GM19025 (cell line): ENCODE data around the gene FER.
"Not testable (repeated sequence)": the region's sequence is repeated elsewhere in the genome, so short reads cannot be mapped to it uniquely, and the experiment has no call there.

Source experiments
- ATAC-seq: cut with Tn5 transposase; IDR thresholded peaks from one replicate; pipeline ENCODE4 v1.9.1; 2021; ENCODE audit warnings: mild to moderate bottlenecking, low read depth, moderate library complexity; ENCODE audit not compliant: unreplicated experiment

The FER gene

GRCh38 chr5:109164001-109164400 lies 416.3 kb downstream of the FER start:
- ATAC-seq, result no peak

- no peak for ATAC-seq
Observed at GRCh38 chr5:109167586-109167985, 419.9 kb downstream of the FER start.

DNA sequence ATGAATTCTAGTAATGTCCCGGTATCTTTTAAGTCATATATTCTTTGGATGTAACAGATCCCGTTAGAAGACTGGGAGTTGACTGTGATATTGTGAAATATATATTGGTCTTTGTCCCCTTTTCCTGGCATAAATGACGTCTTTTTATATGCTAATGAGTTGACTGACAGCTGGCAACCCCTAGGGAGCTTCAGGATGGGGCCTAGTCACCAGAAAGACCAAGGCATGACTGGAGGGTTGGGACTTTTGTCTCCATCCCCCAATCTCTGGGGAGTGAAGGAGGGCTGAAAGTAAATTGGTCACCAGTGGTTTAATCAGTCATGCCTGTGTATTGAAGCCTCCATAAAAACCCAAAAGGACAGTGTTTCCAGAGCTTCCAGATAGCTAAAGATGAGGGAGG lies 420.5 kb downstream of the FER start:
- ATAC-seq, result no peak

GRCh38 chr5:109170629-109171350 lies 423.1 kb downstream of the FER start:
- ATAC-seq, result no peak

- ATAC-seq, result not testable (repeated sequence)
Observed at GRCh38 chr5:109171437-109172073, 423.9 kb downstream of the FER start.

- ATAC-seq, result no peak
Observed at GRCh38 chr5:109173036-109173794, 425.5 kb downstream of the FER start.

DNA sequence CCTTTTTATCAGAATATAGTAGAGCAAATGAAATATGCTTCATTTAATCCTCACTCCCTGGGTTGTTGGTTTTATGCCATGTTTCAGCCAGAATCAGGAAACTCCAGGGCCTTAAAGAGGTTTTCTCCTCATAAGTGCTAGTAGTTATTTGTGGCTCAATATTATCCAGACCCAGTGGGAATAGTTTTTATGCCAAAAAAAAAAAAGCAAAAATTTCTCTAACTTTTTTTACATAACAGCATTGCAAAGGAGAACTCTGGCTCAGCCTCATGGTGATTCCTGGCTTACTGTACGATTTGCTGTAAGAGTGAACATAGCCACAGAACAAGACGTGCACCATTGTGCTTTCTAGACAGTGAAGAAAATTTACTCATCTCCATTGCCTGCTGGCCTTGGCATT lies 429.5 kb downstream of the FER start:
- ATAC-seq, result no peak

DNA sequence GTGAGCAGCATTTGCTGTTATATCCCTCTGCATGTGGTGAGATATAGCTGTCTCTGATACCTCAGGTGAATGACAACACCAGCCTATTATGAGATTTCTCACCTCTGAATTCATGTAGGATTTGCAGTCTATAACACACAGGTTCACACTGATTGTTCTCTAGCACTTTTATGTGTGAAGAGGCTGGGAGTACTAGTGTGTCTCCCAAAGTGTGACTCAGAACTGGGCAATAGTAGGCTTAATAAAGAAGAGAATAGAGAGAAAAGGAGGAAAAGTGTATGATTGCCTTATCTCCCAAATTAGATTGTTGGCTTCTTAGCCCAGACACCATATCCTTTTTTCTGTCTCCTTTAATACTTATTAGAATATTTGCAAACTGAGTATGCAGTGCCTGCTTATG lies 430.1 kb downstream of the FER start:
- no peak for ATAC-seq

DNA sequence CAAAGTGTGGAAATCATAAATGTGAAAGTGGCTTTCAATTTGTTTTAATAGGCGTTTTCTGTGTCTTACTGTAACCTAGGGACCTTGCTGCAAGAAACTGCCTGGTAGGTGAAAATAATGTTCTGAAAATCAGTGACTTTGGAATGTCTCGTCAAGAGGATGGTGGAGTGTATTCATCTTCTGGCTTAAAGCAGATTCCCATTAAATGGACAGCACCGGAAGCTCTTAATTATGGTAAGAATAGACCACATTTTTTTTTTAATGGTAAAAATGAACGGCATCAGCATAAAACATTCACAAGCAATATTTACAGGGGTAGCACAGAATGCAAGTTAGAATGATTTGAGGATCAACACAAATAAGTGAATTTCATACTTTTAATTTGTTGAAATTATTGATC lies 433.0 kb downstream of the FER start:
- ATAC-seq, result no peak

- no peak for ATAC-seq
Observed at GRCh38 chr5:109186759-109187158, 439.1 kb downstream of the FER start.

DNA sequence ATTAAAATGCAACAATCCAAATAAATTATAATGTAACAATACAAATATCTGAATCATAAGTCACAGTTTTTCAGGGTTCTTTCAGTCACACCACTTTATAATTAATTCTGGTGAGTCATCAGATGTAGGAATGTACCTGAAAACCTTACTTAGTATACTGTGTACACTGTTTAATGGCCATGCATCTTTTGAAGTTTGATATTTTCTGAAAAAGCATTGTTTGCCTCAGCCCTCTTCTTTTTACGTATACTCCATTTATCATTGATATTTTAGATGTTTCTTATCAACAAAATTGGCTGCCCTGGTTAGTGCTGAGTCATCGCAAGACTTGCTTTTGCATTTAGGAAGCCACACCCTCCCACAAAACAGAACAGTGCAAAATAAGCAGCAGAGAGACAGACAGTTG lies 443.5 kb downstream of the FER start:
- no peak for ATAC-seq

GRCh38 chr5:109192027-109192426 lies 444.3 kb downstream of the FER start:
- ATAC-seq, result no peak

- ATAC-seq, result no peak
Observed at GRCh38 chr5:109192555-109193281, 445.0 kb downstream of the FER start.

DNA sequence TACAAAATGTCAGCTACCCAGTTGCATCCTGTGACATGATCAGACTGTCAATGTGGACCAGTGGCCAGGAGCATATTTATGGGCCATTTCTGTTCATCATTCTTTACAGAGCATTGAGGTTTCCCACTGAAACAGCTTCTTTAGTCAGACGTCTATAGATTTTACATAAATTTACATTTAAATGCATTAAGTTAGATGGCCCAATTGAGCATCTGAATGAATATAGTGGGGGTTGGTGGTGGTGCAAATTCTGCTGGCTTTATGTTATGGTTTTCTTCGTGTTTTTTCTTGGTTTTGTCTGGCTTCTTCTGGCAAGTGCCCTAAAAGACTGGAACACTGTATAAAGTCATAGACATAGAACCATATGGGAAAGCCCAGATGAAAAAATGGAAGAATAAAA lies 448.0 kb downstream of the FER start:
- ATAC-seq, result no peak

- ATAC-seq, result no peak
Observed at GRCh38 chr5:109196087-109196822, 448.6 kb downstream of the FER start.

- no peak for ATAC-seq
Observed at GRCh38 chr5:109196823-109197160, 449.1 kb downstream of the FER start.

DNA sequence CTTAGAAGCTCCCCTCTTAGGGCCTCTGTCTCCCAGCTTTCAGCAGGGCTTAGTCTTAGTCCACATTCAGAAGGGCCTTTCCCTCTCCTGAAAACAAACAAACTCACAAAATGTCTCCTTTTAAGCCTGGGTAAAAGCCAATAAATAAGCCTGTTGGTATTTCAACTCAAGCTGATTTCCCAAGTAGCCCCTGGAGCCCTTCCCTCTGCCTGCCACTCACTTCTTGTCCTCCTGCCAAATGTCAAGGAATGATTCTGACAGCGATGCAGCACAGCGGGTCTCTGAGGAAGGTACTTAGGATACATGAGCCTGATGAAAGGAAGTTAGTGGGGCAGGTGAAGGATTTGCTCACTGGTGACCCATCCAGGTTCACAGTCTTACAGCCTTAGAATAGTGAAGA lies 451.6 kb downstream of the FER start:
- ATAC-seq, result no peak

GRCh38 chr5:109199799-109200620 lies 452.3 kb downstream of the FER start:
- no peak for ATAC-seq

DNA sequence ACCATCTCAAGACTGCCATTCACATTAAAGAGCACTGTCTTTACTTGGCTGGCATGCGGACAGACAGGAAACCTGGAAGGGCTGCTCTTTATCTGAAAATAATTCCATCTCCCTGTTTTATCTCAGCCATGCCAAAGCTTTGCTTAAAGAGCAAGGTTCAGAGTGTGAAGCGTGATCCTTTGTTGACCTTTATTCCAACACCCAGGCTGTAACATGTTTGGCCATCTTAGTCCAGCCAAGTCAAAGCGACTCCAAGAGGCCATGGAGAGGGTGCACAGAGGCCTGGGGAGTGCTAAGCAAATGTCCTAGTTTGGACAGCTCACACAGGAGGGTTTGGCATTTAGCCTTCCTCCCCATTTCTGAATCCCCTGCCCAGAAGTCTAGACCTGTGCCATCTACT lies 467.3 kb downstream of the FER start:
- no peak for ATAC-seq

- ATAC-seq, result no peak
Observed at GRCh38 chr5:109218818-109219217, 471.1 kb downstream of the FER start.
